ENCODE results near the gene VPS50.
"Not testable (repeated sequence)": the region's sequence is repeated elsewhere in the genome, so short reads cannot be mapped to it uniquely, and the experiment has no call there.

Gene VPS50

DNA sequence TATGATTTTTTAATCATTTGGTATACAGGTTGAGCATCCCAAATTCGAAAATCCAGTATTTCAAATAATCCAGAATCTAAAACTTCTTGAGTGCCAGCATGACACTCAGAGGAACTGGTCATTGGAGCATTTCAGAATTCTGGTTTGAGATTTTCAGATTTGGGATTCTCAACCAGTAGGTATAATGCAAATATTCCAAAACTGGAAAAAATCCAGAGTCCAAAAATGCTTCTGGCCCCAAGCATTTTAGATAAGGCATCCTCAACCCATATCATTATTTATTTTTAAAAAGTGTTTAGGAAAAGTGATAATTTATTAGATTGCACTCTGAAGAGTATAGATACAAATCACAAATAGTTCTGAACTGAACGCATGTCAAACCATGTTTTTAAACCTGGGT, 120.7 kb downstream of the VPS50 start:
- Histone ChIP-seq H3K9me3 (ENCODE audit: control insufficient read depth, insufficient read depth, low read length) (no peaks in the 10 kb centered on the region), H3K9ac (ENCODE audit: low read depth, low read length) (no peak overlapping the region), H3K27me3 (ENCODE audit: control insufficient read depth, insufficient read depth, low read length) (no peaks in the 10 kb centered on the region), H3K4me3 (ENCODE audit: low read depth, low read length) (no peak overlapping the region), H3K36me3 (ENCODE audit: control insufficient read depth, insufficient read depth, low read length) (no peaks in the 10 kb centered on the region), H3K4me1 (ENCODE audit: control insufficient read depth, insufficient read depth, low read length) (no peaks in the 10 kb centered on the region)

DNA sequence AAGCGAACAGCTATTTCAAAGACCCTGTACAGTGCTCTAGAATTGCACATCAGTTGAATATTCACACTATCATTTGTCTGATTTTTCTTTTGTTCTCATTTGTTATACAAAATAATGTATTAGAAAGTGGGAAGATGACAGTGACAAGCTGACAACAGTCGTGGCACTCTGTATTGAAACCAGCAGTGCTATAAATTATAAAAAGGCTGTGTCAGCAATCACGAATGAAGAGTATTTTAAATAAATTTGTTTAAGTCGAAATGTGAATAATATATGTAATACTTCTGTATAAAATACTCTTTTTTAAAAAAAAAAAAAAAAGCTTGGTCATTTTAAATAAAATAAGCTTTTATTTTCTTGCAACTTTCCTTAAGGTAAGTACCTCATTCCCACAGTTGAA, 122.6 kb downstream of the VPS50 start:
- Histone ChIP-seq H3K36me3 (ENCODE audit: control insufficient read depth, insufficient read depth, low read length) (no peaks in the 10 kb centered on the region), H3K27me3 (ENCODE audit: control insufficient read depth, insufficient read depth, low read length) (no peaks in the 10 kb centered on the region), H3K9me3 (ENCODE audit: control insufficient read depth, insufficient read depth, low read length) (no peaks in the 10 kb centered on the region), H3K9ac (ENCODE audit: low read depth, low read length) (no peak overlapping the region), H3K4me3 (ENCODE audit: low read depth, low read length) (no peak overlapping the region), H3K4me1 (ENCODE audit: control insufficient read depth, insufficient read depth, low read length) (no peaks in the 10 kb centered on the region)

DNA sequence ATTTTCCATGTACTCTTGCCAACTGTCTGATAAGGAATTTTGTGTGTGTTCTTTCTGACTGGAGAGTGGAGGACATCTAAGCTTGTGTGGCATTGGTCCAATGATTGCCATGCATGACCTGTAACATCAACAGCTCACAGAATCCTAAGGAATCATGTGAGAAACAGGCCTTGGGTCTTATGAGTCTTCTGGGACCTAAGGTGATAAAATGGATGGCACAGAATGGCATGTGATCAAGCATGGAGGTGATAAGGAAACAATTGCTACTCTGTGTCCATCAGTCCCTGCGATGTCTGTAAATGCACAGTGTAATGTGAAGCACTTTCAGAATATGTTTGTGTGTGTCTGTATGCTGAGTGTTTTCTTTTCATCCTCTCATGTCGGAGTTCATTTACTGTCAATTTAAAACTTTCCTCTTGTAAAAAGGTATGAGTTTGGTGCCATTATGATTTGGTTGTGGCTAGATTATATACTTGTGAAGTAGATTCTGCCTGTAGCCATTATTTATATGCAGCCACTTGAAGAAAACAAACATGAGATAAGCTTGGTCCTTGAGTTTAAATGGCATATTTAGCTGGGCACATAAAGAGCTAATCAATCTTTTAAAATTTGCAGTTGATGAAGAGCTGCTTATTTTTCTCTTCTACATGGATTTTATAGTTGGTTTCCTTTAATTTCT, 127.5 kb downstream of the VPS50 start:
- Histone ChIP-seq H3K4me3 (ENCODE audit: low read depth, low read length) (no peak overlapping the region), H3K4me1 (ENCODE audit: control insufficient read depth, insufficient read depth, low read length) (no peaks in the 10 kb centered on the region), H3K9ac (ENCODE audit: low read depth, low read length) (no peak overlapping the region), H3K36me3 (ENCODE audit: control insufficient read depth, insufficient read depth, low read length) (no peaks in the 10 kb centered on the region), H3K27me3 (ENCODE audit: control insufficient read depth, insufficient read depth, low read length) (no peaks in the 10 kb centered on the region), H3K9me3 (ENCODE audit: control insufficient read depth, insufficient read depth, low read length) (no peaks in the 10 kb centered on the region)

DNA sequence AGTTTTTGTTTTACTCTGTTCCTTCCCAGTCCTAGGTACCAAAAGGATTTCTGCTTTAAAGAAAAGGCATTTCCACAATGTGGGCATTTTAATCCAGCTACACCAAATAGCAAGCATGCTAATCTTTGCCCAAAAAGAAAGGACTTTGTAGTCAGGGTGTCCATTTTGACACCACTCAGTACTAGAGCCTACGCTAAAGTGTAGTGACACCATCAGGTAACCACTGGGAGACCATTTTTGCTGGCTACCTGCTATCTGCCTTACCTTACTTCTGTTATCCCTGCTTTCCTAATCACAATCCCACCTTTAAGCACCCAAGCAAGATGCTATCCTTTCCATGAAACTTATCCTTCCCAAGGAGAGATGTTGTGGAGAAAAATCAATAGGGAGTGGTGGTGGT, 129.7 kb downstream of the VPS50 start:
- no peaks in the 10 kb centered on the region for H3K27me3 ChIP-seq (ENCODE audit: control insufficient read depth, insufficient read depth, low read length)
- no peaks in the 10 kb centered on the region for H3K4me1 ChIP-seq (ENCODE audit: control insufficient read depth, insufficient read depth, low read length)
- H3K9me3 ChIP-seq (ENCODE audit: control insufficient read depth, insufficient read depth, low read length) = no peaks in the 10 kb centered on the region
- H3K4me3 ChIP-seq (ENCODE audit: low read depth, low read length) = no peak overlapping the region
- H3K9ac ChIP-seq (ENCODE audit: low read depth, low read length) = no peak overlapping the region
- H3K36me3 ChIP-seq (ENCODE audit: control insufficient read depth, insufficient read depth, low read length) = no peaks in the 10 kb centered on the region

DNA sequence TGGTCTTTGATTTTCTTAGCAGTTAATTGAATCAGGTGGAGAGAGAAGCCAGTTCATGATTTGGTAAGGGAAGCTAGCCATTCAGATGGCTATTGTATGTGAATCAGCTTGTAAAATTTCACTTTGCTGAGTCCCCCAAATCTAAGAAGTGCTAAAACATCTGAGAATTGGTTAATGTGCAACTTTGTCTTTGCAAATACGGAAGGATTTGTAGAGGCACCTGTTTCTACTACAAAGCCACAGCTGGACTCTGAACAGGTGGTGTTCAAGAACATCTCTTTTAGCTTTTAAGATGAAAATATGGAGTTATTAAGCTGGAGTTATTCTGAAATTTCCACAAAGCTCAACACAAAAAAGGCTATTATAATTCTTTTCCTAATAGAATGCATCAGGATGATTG, 132.6 kb downstream of the VPS50 start:
- no peak overlapping the region for H3K9ac ChIP-seq (ENCODE audit: low read depth, low read length)
- no peaks in the 10 kb centered on the region for H3K27me3 ChIP-seq (ENCODE audit: control insufficient read depth, insufficient read depth, low read length)
- H3K4me1 ChIP-seq (ENCODE audit: control insufficient read depth, insufficient read depth, low read length) = no peaks in the 10 kb centered on the region
- H3K9me3 ChIP-seq (ENCODE audit: control insufficient read depth, insufficient read depth, low read length) = no peaks in the 10 kb centered on the region
- no peaks in the 10 kb centered on the region for H3K36me3 ChIP-seq (ENCODE audit: control insufficient read depth, insufficient read depth, low read length)
- no peak overlapping the region for H3K4me3 ChIP-seq (ENCODE audit: low read depth, low read length)

DNA sequence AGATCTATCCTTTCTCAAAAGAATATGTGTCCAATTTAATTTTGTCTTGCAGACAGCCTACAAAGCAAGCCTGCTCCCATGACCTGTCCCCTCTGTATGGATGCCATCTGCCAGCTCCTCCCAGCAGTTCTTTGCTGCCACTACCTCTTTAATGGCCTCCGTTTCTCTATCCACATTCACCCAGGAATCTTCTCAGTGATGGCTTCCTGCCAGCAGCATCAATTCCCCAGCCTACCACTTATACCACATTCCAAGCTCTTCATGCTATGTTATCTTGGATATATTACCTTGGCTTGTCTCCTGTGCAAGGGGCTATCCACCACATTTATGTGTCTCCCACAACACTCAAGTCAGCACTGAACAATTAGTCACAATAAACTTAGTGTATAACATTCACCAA, 133.2 kb downstream of the VPS50 start:
- Histone ChIP-seq H3K9me3 (ENCODE audit: control insufficient read depth, insufficient read depth, low read length) (no peaks in the 10 kb centered on the region), H3K4me1 (ENCODE audit: control insufficient read depth, insufficient read depth, low read length) (no peaks in the 10 kb centered on the region), H3K27me3 (ENCODE audit: control insufficient read depth, insufficient read depth, low read length) (no peaks in the 10 kb centered on the region), H3K9ac (ENCODE audit: low read depth, low read length) (no peak overlapping the region), H3K36me3 (ENCODE audit: control insufficient read depth, insufficient read depth, low read length) (no peaks in the 10 kb centered on the region), H3K4me3 (ENCODE audit: low read depth, low read length) (no peak overlapping the region)

DNA sequence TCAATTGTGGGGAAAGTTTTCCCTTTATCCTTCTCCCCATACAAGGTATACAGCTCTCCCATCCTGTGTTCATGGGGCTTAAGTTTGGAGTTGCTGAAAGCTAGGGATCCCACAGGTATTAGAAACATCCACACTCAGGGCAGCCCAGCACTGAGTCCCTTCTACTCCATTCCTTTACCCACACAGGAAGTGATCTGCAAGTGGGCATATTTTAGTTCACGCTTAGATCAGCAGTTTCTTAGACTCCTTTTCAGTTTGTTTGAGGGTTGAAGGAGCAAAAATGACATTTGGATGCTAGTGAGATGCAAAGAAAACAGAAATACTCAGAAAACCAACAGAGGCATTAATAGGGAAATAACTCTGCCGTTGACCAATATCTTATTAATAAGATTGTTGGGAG, 134.7 kb downstream of the VPS50 start:
- Histone ChIP-seq H3K4me1 (ENCODE audit: control insufficient read depth, insufficient read depth, low read length) (no peaks in the 10 kb centered on the region), H3K9ac (ENCODE audit: low read depth, low read length) (no peak overlapping the region), H3K27me3 (ENCODE audit: control insufficient read depth, insufficient read depth, low read length) (no peaks in the 10 kb centered on the region), H3K9me3 (ENCODE audit: control insufficient read depth, insufficient read depth, low read length) (no peaks in the 10 kb centered on the region), H3K36me3 (ENCODE audit: control insufficient read depth, insufficient read depth, low read length) (no peaks in the 10 kb centered on the region), H3K4me3 (ENCODE audit: low read depth, low read length) (no peak overlapping the region)

DNA sequence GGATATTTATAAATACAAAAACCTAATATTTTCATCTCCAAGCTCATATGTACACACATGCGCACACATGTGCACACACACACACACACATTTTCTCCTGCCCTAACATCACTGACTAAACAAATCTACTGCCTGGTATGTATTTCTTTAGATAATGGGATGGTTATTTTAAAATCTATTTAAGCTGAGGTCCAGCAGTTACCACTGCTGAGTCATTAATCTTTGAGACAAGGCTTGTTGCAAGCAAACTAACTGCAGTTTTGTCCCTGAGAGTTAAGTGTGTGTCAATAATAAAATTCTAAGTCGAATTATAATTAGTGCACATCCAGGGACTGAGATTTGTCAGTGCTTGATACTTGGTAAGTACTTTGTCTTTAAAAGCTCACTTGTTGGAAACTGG, 135.1 kb downstream of the VPS50 start:
- Histone ChIP-seq H3K4me3 (ENCODE audit: low read depth, low read length) (no peak overlapping the region), H3K4me1 (ENCODE audit: control insufficient read depth, insufficient read depth, low read length) (no peaks in the 10 kb centered on the region), H3K27me3 (ENCODE audit: control insufficient read depth, insufficient read depth, low read length) (no peaks in the 10 kb centered on the region), H3K9ac (ENCODE audit: low read depth, low read length) (no peak overlapping the region), H3K36me3 (ENCODE audit: control insufficient read depth, insufficient read depth, low read length) (no peaks in the 10 kb centered on the region), H3K9me3 (ENCODE audit: control insufficient read depth, insufficient read depth, low read length) (no peaks in the 10 kb centered on the region)

DNA sequence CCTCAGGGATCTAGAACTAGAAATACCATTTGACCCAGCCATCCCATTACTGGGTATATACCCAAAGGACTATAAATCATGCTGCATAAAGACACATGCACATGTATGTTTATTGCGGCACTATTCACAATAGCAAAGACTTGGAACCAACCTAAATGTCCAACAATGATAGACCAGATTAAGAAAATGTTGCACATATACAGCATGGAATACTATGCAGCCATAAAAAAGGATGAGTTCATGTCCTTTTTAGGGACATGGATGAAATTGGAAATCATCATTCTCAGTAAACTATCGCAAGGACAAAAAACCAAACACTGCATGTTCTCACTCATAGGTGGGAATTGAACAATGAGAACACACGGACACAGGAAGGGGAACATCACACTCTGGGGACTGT, 138.8 kb downstream of the VPS50 start:
- H3K36me3 ChIP-seq (ENCODE audit: control insufficient read depth, insufficient read depth, low read length) = not testable (repeated sequence)

DNA sequence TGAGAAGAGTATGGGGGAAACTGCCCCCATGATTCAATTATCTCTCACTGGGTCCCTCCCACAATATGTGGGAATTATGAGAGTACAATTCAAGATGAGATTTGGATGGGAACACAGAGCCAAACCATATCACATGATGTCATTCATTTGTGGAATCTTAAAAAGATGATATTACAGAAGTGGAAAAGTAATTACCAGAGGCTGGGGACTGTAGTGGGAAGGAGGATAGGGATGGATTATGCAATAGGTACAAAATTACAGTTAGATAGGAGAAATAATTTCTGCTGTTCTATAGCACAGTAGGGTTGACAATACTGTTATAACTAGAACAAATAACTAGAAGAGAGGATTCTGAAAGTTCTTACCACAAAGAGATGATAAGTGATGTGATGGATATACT, 141.4 kb downstream of the VPS50 start:
- Histone ChIP-seq H3K4me3 (ENCODE audit: low read depth, low read length) (no peak overlapping the region), H3K9ac (ENCODE audit: low read depth, low read length) (no peak overlapping the region), H3K36me3 (ENCODE audit: control insufficient read depth, insufficient read depth, low read length) (no peaks in the 10 kb centered on the region), H3K9me3 (ENCODE audit: control insufficient read depth, insufficient read depth, low read length) (no peaks in the 10 kb centered on the region), H3K27me3 (ENCODE audit: control insufficient read depth, insufficient read depth, low read length) (no peaks in the 10 kb centered on the region), H3K4me1 (ENCODE audit: control insufficient read depth, insufficient read depth, low read length) (no peaks in the 10 kb centered on the region)

More for the DNA sequence above, 138.8 kb downstream of the VPS50 start:
- H3K4me1 ChIP-seq (ENCODE audit: control insufficient read depth, insufficient read depth, low read length); H3K27me3 ChIP-seq (ENCODE audit: control insufficient read depth, insufficient read depth, low read length); H3K9ac ChIP-seq (ENCODE audit: low read depth, low read length); H3K4me3 ChIP-seq (ENCODE audit: low read depth, low read length); H3K9me3 ChIP-seq (ENCODE audit: control insufficient read depth, insufficient read depth, low read length): not testable (repeated sequence)

DNA sequence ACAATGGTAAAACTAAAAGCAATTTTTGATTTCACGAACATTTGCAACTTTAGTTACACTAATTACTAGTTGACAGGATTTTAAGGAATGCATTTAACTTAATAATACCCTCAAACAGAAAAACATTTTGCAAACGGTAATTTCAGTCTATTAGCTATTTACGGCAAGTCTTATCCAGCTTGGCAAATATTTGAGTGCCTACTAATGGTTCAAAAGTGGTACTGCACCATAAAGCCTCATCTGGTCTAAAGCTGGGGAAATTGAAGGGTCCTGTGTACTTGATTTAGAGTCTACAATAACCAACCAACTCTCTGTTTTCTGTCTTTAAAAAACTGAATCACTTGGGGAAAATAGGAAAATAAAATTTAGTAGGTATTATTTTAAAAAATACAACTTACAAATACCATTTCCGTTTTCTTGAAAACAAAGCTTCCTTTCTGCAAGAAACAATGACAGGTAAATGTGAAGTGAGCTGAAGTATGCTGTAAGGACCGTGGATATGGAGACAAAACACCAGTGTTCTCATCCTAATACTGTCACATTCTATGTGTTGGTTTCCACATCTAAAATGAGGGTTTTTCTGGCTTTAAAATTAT, 142.3 kb downstream of the VPS50 start:
- Histone ChIP-seq H3K27me3 (ENCODE audit: control insufficient read depth, insufficient read depth, low read length) (no peaks in the 10 kb centered on the region), H3K4me3 (ENCODE audit: low read depth, low read length) (no peak overlapping the region), H3K9me3 (ENCODE audit: control insufficient read depth, insufficient read depth, low read length) (no peaks in the 10 kb centered on the region), H3K36me3 (ENCODE audit: control insufficient read depth, insufficient read depth, low read length) (no peaks in the 10 kb centered on the region), H3K4me1 (ENCODE audit: control insufficient read depth, insufficient read depth, low read length) (no peaks in the 10 kb centered on the region), H3K9ac (ENCODE audit: low read depth, low read length) (no peak overlapping the region)

DNA sequence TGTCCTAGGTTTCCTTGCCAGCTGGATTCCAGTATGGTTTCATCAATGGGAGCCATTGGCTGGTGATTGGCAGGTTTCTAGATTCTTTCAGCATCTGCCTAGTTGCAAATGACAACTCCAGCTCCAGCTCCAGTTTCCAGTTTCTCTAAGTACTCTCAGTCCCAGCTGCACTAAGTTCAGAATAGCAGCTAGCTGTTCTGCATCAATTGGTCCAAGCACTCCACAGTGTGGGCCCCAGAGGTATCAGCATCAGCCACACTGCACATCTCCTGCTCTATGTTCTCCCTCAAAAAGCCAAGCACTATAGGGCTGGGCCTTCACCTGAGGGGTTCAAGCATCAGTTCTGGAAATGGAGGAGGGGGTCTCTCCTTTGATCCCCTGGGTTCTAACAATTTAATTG, 143.4 kb downstream of the VPS50 start:
- Histone ChIP-seq H3K27me3 (ENCODE audit: control insufficient read depth, insufficient read depth, low read length) (no peaks in the 10 kb centered on the region), H3K9me3 (ENCODE audit: control insufficient read depth, insufficient read depth, low read length) (no peaks in the 10 kb centered on the region), H3K4me3 (ENCODE audit: low read depth, low read length) (no peak overlapping the region), H3K4me1 (ENCODE audit: control insufficient read depth, insufficient read depth, low read length) (no peaks in the 10 kb centered on the region), H3K9ac (ENCODE audit: low read depth, low read length) (no peak overlapping the region), H3K36me3 (ENCODE audit: control insufficient read depth, insufficient read depth, low read length) (no peaks in the 10 kb centered on the region)
